Stimulated activated CD4-positive, alpha-beta T cell treated with anti-CD3 and anti-CD28 coated beads, Interleukin-4, amount 100 ng/mL, for 24 hours (primary cell): ENCODE data around the gene POLR2J3.
"Not testable (repeated sequence)": the region's sequence is repeated elsewhere in the genome, so short reads cannot be mapped to it uniquely, and the experiment has no call there.

Experiments
- DNase-seq: peaks from one replicate; pipeline ENCODE4 v3.0.0-alpha.2; 2020

The POLR2J3 gene

GRCh38 chr7:102572261-102573239 is at the start of gene POLR2J3:
TSS of gene POLR2J3 (minus strand) at chr7:102572583. CDS start at chr7:102572521, 62 bp downstream.
- peak; percentile 99 for DNase-seq

DNA sequence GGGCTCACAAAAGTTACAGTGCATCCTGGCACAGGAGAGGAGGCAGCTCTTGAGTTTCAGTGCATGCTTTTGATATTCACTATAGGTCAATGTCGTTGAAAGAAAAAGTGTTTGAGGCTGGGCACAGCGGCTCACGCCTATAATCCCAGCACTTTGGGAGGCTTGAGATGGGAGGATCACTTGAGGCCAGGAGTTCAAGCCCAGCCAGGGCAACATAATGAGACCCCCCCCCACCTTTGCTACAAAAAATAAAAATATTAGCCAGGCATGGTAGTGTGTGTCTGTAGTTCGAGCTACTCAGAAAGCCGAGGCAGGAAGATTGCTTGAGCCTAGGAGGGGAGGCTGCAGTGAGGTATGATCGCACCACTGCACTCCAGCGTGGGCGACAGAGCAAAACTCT is 45.7 kb upstream of the POLR2J3 start:
- DNase-seq = not testable (repeated sequence)

DNA sequence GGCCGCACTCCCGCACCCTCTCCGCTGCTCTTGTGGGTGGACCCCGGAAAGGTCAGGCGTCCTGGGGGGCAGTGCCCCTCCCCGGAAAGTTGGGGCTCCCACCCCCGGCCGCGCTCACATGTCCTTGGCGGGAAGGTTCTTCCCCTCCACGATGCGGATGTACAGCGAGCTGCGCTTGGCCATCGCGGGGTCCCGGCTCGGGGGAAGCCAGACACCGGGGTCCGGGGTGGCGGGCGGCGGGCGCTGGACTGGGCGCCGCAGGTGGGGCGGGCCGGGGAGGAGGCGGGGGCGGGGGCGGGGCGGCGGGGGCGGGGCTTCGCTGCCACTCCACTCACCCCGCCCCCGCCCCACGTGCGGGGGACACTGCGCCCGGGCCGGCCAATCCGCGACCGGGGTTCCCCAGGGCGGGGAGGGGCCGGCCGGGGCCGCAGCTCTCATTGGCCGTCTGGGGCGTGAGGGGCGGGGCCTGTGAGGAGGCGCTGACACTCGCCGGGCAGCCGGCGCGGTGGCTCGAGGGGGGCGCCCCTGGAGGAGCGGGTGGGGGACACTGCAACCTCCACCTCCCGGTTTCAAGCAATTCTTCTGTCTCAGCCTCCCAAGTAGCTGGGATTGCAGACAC is 44.2 kb upstream of the POLR2J3 start, which contains the start of gene RASA4:
Gene RASA4, minus strand, starts transcription at position 250 of the 619 bp plus-strand sequence. Its CDS starts 67 bp downstream, at position 183.
- peak; percentile 16 for DNase-seq

GRCh38 chr7:102615930-102616329 is 43.5 kb upstream of the POLR2J3 start:
- not testable (repeated sequence) for DNase-seq

- DNase-seq = not testable (repeated sequence)
These were observed 42.5 kb upstream of the POLR2J3 start for GRCh38 chr7:102614873-102615272.

- DNase-seq = not testable (repeated sequence)
These were observed 41.9 kb upstream of the POLR2J3 start for GRCh38 chr7:102614346-102614697.

DNA sequence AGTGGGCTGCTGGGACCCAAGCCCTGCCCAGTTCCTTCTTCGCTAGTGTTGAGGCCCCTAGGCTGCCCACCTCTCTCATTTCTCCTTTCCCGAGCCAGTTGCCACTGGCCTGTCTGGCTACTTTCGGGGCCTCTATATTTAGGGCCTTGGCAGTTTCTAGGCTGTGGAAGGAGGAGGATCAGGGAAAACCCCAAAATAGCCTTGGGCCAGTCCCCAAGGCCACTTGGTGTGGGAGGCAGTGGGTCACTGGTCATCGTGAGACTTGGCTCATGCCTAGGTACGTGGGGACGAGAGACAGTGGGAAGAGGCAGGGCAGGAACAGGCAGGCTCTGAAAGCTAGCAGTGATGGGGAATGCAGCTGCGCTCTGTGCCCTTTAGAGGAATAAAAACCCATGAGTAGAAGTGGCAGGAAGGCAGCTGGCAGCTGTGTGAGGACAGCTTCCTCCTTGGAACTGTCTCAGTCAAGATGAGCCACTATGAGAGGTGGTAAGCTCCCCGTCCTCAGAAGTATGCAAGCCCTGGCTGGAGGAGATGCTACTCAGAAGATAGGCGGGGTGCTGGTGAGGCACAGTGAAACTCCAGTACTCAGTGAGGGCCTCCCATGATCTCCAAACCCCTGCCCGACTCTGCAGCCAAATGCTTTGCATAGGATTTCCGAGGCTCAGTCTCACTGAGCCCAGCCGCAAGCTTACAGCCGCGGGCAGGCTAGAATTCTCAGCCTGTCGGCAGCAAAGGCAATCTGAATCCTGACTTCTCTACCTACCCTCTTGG is 41.4 kb upstream of the POLR2J3 start:
- not testable (repeated sequence) for DNase-seq

DNA sequence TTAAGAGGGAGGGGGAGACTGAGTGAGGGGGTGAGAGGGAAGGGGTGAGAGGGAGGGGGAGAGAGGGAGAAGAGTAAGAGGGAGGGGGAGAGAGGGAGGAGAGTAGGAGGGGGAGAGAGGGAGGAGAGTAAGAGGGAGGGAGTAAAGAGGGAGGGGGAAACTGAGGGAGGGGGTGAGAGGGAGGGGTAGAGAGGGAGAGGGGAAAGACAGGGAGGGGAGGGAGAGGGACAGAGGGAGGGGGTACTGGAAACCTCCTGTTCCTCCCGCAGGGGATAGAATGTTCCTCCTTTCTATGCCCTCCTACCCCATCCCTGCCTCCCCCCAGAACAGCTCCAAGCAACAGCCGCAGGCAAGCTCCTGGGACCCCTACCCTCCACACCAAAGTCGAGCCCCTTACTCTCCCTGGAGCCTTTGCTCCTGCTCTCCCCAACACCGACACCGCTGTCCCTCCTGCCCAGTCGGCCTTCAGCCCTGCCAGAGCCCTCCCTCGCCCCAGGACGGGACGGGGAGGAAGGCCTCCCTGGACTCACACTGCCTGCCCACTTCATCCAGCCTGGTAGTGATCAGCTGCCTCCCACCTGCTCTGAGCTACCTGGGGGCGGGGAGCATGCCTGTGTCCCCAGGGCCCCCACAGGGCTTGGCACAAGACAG is 39.4 kb upstream of the POLR2J3 start:
- not testable (repeated sequence) for DNase-seq

GRCh38 chr7:102611013-102611674 is 38.8 kb upstream of the POLR2J3 start:
- DNase-seq = not testable (repeated sequence)

DNA sequence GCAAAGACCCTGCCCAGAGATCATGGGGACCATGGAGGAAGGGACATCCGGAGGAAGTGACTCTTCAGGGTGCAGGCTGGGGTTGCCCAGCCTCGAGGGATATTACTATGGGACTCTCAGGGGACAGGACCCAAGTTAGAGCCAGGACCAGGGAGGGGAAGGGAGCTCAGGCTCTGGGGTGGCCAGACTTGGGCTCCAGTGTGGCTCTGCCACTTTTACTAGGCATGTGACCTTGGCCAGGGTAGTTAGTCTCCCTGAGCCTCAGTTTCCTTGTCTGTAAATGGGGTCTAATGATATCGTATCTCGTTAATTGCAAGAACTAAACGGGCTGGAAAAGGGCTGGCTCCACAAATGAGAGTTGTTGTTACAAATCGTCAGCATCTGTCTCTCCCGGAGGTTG is 38.1 kb upstream of the POLR2J3 start:
- DNase-seq = not testable (repeated sequence)

GRCh38 chr7:102609734-102610133 is 37.4 kb upstream of the POLR2J3 start:
- not testable (repeated sequence) for DNase-seq

- not testable (repeated sequence) for DNase-seq
These were observed 34.5 kb upstream of the POLR2J3 start for GRCh38 chr7:102606848-102607247.

- DNase-seq = not testable (repeated sequence)
These were observed 32.2 kb upstream of the POLR2J3 start for GRCh38 chr7:102604431-102605145.

DNA sequence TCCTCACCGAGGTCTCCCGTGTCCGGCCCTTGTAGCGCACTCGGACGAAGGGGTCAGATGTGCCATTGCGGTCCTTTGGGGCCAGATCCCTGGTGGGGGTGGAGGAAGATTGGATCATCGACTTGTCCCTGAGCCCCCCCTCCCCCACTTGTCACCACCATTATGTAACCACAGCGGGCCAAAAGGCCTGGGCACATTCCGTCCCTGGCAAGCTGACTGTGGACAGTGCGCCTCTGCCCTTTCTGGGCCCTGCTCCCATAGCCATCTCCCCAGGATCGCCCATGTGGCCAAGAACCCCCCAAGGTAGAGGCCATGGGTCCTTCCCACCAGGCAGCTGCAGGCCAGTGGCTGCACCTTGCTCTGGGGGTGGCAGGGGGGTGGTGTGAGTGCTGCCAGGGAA is 29.9 kb upstream of the POLR2J3 start:
- DNase-seq = not testable (repeated sequence)

DNA sequence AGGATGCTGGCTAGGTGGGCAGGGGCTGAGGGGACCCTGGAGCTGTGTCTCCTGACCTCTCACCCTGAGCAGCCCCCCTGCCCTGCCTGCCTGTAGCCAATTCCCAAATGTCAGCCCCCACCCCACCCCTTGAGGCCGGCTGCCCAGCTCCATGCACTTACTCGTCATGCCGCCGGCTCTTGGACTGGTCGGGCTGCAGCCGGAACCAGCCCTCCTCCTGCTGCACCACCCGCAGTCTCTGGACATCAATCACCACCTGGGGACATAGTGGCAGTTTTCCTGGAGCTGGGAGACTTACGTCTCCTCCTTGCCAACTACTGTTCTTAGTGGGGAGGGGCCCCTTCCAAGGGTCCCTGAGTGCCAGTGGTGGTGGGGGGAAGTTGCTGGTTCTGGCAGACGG is 27.3 kb upstream of the POLR2J3 start:
- not testable (repeated sequence) for DNase-seq

DNA sequence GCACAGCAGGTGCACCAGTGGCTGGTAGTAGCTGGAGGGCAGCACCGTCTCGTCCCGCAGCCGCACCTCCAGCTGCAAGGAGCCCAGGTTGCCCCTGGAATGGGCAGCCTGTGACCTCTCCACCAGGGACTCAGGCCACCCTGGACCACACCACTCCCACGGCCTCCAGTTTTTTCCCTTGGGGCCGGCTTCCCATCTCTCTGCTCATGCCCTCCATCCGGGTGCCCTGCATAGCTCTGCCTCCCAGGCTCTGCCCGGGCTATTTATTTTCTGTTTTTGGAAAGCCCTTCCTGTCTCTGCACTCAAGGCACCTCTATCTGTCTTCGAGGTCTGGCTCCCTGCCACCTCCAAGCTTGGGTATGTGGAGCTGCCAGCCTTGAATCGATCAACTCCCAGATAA is 23.7 kb upstream of the POLR2J3 start:
- not testable (repeated sequence) for DNase-seq

DNA sequence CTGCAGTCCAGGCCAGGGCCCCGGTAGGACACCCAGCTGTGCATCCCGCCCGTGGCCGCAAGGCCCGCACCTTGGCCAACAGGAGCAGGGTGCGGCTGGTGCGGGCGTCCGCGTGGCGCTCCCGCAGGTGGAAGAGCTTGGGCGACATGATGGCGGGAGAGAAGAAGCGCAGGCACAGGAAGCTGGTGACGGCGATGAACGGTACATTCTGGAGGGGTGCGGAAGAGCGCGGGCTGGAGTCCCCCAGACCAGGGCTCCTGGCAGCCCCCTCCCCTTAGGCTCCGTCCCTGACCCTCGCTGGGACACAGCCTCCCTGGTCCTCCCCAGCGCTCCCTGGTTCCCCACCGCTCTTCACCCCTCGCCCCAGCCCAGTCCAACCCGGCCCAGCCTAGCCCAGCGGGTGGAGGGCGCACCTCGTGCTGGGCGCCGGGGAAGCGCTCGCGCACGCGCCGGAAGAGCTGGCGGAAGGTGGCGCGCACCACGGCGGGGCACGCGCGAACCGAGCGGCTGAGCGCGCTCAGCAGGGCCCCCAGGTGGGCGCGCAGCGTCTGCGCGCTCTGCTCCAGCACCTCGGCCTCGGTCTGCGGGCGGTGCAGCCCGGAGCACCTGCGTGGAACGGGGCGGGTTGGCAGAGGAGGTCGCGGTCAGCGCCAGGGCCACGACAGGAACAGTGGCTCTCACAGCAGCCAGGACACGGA is 21.4 kb upstream of the POLR2J3 start:
- not testable (repeated sequence) for DNase-seq

- peak; percentile 11 for DNase-seq
These were observed 20.2 kb upstream of the POLR2J3 start for GRCh38 chr7:102592477-102593019.

DNA sequence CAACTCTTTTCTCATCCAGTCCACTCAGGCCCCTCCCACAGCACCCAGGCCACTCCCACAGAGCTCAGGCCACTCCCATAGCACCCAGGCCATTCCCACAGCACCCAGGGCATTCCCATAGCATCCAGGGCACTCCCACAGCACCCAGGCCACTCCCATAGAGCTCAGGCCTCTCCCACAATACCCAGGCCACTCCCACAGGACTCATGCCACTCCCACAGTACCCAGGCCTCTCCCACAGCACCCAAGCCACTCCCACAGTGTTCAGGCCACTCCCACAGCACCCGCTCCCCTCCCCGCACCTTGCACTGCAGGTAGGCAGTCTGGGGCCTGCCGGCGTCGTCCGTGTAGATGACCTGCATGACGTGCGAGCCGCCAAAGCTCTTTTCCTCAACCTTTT is 17.5 kb upstream of the POLR2J3 start:
- DNase-seq = not testable (repeated sequence)

GRCh38 chr7:102583495-102583894 is 11.1 kb upstream of the POLR2J3 start:
- DNase-seq = not testable (repeated sequence)
